ENCODE measurements around the gene SMKR1.

- TF ChIP-seq, protein P1, sequence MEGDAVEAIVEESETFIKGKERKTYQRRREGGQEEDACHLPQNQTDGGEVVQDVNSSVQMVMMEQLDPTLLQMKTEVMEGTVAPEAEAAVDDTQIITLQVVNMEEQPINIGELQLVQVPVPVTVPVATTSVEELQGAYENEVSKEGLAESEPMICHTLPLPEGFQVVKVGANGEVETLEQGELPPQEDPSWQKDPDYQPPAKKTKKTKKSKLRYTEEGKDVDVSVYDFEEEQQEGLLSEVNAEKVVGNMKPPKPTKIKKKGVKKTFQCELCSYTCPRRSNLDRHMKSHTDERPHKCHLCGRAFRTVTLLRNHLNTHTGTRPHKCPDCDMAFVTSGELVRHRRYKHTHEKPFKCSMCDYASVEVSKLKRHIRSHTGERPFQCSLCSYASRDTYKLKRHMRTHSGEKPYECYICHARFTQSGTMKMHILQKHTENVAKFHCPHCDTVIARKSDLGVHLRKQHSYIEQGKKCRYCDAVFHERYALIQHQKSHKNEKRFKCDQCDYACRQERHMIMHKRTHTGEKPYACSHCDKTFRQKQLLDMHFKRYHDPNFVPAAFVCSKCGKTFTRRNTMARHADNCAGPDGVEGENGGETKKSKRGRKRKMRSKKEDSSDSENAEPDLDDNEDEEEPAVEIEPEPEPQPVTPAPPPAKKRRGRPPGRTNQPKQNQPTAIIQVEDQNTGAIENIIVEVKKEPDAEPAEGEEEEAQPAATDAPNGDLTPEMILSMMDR (IDR thresholded peaks at IDR 0.05; ENCODE audit: low read depth, low read length): no peak
- no peak for TF ChIP-seq EZH2phosphoT487 (IDR thresholded peaks at IDR 0.05; ENCODE audit: low read depth)
Measured at GRCh38 chr7:129453510-129454248, 48.7 kb upstream of the SMKR1 start.

Data from OCI-LY3 (cell line).